NCI-H748 (cell line): ENCODE results near the gene THEMIS.
A peak's percentile ranks its signal among the peaks of the same experiment; 100 is the strongest.
"Not testable (repeated sequence)": the region's sequence is repeated elsewhere in the genome, so short reads cannot be mapped to it uniquely, and the experiment has no call there.

Experiments used
- DNase-seq: peaks from one replicate; lab custom pipeline; 2025; ENCODE audit not compliant: unreplicated experiment; lab: John Stamatoyannopoulos, UW

THEMIS gene, protein sequence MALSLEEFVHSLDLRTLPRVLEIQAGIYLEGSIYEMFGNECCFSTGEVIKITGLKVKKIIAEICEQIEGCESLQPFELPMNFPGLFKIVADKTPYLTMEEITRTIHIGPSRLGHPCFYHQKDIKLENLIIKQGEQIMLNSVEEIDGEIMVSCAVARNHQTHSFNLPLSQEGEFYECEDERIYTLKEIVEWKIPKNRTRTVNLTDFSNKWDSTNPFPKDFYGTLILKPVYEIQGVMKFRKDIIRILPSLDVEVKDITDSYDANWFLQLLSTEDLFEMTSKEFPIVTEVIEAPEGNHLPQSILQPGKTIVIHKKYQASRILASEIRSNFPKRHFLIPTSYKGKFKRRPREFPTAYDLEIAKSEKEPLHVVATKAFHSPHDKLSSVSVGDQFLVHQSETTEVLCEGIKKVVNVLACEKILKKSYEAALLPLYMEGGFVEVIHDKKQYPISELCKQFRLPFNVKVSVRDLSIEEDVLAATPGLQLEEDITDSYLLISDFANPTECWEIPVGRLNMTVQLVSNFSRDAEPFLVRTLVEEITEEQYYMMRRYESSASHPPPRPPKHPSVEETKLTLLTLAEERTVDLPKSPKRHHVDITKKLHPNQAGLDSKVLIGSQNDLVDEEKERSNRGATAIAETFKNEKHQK

DNA sequence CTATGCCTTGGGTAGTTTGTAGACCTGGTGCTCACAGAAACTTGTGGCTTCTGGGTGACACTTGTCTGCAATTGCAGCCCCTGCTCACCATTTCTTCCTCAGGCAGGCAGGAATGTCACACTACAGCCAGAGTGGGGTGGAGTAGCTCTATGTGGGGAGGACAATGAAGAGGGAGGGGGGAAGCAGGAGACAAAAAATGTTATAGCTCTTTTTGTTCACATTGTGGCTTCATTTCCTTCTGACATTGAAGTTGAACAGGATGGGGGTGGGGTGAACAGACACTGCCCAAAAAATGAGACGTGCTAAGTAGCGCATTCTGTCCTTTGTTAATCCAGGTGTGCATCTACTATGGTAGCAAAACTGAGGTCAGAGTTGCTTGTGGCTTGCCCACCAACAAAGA lies at the start of gene THEMIS:
TSS of gene THEMIS (minus strand) at position 124 of the 400 bp plus-strand sequence. CDS start 126 bp downstream, outside the sequence.
- no peak for DNase-seq

DNA sequence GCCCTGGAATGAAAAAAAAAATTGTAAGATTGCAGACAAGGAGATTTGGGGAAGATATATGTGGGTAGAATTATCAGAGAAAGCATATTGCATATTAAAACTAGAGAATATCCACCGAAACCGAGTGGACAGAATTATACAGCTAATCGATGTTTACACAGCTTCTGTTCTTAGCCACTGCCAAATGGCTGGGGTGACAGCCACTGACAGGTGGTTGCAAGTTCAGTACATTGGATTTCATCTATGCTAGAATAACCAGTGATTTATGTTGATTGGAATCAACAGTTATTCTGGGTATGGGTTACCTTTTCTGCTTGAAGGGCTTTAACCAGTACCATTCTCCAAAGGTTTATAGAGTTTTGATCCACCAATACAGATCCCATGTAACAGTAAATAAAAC lies 48.4 kb upstream of the THEMIS start:
- DNase-seq = peak; percentile 38

DNA sequence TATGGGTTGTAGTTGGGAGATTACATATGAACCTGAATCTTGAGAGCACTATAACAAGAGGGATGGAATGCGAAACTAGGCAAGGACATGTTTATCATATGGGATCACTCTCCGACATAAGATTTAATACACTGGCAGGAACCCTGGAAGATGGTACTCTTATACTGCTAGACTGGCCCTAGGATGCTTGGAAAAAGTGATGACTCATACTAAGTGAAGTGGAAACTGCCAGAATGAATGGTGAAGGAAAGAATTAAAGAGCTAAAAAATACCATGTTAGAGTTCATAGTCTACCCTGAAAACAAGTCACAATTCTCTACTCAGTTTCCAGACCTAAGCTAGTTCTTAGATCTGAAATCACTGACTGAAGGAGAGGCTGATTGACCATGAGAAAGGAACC lies 45.5 kb upstream of the THEMIS start:
- DNase-seq = no peak

DNA sequence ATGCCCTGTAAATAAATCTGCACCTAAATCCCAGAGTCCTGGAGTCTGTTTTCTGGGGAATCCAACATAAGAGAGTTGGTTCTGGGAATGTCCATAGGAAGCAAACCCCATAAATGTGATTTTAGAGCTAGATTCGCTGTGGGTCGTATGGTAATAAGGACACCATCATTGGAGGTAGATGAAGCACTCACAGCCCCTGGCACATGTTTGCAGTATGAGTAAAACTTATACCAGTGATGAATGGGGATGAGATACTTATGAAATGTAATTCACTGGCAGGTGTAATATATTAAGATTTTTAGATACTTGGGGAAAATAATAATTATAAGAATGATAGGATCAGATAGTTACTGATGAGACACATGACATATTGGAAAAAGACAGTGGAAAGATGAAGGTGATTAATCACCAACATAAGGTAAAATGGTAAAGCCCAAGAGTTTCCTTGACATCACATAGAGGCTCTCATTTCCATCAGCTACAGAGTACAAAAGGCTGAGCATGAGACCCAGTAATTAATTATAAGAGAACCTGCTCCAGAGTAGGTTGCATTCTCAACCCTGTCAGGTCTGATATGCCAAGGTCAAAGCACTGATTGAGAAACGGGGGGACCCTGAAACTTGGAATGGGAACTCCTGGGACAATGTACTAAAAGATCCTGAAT lies 44.7 kb upstream of the THEMIS start:
- DNase-seq = no peak

DNA sequence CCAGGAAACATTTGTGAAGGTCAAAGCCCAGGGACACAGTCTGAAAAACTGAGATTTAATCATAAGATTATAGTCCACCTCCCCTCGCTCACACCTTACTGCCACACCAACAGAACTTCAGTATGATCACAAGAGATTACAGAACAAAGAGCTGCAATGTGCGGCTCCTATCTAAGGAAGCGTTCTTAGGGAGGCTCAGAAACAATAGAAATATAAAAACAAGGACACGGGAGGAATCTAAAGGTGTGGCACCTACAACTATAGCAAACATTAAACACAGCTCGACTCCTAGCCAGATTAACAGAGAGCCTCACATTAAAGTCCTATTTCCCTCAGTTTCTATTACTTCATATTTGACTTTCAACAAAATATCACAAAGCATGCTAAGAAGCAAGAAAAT lies 40.4 kb upstream of the THEMIS start:
- no peak for DNase-seq

DNA sequence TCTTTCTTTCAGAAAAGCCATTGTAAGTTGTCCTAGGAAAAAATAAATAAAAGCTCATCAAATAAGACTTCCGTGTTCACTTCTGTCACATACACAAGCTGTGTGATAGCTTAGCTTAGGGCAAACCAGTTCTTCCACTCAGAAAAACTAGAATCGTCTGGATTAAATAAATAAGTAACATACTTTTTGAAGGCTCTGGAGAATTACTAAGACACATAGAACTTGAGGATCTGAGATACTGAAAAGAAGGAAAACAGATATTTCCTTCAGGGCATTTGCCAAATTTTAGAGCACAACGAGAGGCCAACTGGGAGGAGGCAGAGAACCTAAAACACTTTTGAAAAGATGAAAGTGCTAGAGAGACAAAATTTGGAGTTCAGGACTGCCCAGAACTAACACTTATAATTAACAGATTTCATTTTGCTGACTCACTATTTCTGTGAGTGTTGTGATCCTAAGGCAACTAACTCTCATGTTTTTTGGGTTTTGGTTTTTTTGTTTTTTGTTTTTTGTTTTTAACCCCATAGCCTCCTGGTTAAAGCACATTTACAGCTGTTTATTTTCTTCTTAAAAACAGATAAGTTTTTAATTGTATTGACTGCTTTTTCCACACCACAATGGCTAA lies 38.7 kb upstream of the THEMIS start:
- peak; percentile 23 for DNase-seq

DNA sequence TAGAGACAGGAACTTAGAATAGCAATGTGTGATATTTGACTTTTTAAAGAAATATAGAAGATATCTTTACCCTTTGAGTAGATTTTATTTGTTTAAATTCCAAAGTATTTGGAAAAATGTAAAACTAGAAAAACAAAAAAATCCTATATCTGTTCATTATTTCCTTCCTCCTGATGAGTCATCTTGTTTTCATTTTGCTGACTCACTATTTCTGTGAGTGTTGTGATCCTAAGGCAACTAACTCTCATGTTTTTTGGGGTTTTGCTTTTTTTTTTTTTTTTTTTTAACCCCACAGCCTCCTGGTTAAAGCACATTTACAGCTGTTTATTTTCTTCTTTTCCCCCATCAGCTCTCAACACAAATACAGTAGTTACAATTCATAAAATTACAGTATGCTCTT lies 37.8 kb upstream of the THEMIS start:
- no peak for DNase-seq

DNA sequence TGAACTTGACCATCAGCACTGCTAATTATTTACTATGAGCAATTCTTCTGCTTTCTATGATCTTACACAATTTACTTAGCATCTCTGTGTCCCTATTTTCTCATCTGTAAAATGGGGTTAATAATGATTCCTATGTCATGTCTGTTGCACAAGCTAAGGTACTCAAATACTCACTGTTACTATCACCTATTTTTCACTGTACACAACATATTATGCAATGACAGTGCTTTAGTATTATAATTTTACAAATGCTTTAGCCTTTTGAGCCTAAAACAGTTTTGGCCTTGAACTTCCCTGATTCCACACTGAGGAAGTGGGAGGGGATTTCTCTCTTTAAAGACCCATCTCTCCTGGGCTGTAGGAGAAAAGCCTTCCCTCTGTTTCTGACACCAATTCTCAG lies 36.9 kb upstream of the THEMIS start:
- DNase-seq = no peak

DNA sequence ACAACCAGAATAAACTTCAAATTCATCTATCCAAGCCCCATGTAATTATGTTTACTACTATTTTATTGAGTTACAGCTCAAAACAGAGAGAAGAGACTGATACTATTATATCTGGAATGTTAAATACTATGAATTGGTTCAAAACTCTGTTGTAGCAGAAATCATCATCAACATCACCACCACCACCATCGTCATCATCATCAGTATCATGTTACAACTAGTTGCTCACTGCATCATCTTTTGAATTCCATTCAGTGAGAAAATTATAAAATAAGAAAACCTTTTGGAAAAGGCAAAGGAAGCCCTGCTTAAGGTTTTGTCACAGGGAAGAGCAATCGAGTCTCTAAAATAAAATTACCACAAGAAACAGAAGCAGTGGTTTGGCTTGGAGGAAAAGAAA lies 36.2 kb upstream of the THEMIS start:
- no peak for DNase-seq

DNA sequence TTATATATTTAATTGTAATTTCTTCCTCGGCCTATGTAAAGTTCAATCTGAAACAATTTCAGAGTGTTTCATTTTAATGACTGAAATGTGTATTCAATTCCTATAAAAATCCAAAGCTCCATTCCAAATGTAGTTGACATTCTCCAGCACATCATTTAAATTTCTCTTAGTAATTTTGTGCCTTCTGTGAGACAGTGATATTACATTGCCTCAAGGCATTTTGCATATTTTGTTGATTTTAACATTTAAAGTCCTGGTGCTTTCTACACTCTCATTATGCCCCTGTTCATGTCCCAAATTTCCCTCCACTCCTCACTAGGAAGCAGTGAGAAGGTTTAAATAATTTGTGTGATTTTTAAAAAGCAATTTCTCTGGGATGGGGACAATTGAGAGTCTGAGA lies 34.1 kb upstream of the THEMIS start:
- no peak for DNase-seq

DNA sequence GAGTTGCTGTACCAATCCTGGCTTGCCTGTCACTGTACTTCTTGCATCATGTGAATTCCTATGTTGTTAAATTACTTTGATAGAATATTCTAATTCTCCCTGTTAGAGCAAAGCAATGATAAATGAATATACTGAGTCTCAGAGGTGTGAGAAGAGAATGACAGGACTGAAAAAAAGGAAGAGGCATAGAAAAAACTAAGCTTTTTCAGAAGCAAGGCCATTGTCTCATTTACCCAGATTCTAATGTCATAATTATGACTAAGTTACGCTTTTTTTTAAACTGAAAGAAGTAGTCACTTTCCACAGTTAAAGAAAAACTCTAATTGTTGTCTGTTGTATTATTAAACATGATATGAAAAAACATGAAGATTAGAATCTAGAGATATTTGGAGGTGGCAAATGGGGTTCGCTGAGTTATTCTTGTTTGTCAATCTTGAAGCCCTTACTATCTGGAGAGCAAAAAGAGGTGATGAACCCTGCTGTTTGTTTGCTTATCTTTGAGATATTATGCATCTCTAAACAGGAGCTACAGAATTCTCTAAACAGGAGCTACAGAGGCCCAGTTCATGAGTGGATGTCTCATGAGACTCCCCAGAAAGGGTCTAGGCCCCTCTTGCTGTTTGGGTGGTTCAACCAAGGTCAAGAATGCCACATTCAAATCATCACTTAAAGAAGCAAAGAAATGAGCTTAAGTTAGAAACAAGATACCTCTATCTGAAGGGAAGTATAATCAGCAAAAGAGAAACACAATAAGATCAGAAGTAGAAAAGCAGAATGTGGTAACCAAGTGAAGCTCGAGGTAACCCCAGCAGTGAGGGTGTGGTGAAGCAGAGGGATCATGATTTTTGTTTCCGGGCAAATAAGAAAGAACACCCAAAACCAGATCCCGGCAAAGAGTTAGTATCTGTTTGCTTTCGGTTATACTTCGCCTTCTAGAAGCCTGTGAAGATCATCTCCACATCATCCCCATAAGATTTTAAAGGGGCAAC lies 33.3 kb upstream of the THEMIS start:
- DNase-seq = no peak

DNA sequence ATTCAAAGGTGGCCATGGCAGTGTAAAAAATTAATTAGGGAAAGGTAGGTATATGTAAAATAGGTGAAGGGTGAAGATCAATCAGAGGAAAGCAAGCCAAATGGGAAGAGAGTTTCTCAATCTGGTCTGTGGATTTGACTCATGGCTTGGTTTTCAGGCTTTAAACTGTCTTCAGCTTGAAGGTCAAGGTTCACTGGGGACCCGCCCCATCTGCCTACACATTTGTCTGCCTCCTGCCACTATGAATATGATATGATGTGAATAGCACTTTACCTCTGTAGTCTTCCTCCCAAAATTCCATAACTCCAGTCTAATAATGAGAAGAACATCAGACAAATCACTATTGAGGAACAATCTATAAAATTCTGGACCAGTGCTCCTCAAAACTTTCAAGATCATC lies 32.3 kb upstream of the THEMIS start:
- no peak for DNase-seq

DNA sequence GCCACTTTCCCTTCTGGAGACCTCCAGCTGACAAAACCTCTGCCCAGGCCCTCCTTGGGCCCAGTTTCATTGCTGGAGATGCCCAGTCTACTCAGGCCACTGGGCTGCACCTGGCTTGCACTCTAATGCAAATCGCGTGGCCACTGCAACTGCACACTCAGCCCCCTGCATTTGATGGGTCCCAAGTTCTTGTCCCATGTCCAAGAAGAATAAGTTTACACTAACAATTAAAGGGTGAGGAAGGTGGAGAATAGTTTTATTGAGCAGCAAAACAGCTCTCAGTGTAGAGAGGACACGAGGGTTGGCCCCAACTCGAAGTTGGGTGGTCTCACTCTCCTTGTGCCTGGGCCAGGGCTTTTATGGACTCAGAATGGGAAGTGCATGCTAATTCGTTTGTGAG lies 31.9 kb upstream of the THEMIS start:
- no peak for DNase-seq

DNA sequence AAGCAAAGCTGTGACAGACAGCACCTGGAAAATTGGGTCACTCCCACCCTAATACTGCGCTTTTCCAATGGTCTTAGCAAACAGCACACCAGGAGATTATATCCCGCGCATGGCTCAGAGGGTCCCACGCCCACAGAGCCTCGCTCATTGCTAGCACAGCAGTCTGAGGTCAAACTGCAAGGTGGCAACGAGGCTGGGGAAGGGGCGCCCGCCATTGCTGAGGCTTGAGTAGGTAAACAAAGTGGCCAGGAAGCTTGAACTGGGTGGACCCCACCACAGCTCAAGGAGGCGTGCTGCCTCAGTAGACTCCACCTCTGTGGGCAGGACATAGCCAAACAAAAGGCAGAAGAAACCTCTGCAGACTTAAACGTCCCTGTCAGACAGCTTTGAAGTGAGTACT lies 25.6 kb upstream of the THEMIS start:
- not testable (repeated sequence) for DNase-seq

DNA sequence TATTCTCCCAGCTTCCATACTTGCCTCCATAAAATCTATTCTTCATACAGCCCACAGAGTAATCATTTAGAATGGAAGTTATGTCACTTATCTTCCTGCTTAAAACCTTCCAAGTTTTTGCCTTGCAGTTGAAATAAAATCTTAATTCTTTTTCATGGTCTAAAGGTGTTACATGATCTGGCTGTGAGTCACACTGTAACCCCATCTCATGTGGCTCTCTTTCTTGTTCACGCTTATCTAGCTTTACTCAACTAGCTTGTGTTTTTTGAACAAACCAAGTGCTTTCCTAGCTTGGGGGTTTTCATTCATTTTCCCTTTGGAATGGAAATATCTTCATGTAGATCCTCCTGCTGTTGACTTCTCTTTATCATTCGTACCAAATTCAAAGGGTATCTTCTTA lies 23.6 kb upstream of the THEMIS start:
- DNase-seq = no peak

DNA sequence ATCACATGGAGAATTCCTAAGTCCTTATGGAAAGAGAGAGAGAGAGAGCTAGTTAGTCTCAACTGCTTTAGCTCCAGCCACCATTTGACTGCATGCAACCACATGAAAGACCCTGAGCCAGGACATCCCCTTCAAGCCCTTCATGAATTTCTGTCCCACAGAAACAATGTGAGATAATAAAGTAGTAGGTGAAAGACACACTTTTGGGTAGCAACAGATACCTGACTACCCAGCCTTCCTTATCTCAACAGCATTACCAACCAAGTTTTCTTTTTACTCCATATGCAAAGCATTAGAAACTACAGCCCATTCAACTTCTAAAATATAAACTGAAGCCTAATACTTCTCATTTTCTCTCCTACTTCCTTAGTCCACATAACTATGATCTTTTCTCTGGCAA lies 23.2 kb upstream of the THEMIS start:
- DNase-seq = no peak

DNA sequence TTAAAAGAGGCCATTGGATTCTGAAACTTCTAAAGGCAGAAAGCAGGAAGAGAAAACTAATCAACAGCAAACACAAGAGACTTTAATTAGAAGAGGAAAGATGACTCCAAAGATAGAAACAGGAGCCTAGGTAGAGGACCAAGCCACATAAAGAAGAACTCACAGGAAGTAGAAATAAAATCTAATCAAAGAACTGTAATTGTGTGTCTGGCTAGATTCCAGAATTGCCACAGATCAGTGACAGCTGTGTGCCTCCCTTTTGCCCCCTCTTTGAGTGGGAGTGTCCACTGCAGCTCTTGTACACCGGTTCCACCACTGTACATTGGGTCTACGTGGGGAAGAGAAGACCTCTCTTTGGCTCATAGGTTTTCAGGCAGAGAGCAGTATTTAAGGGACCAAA lies 22.3 kb upstream of the THEMIS start:
- DNase-seq = peak; percentile 85

DNA sequence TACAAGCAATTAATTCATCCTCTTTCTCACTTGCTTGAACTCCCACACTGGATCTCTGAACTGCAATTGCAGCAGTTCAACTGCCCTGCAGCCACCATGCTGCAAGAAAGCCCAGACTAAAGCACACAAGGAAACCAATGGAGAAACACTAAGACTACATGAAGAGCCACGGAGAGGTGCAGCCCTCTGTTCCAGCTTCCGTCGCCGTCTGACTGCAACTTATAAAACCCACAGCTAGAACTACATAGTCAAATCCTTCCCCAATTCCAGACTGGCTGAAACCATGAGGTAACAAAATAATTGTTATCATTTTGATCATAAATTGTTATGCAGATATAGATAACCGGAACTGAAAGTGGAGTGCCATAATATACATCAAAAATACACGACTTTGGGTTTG lies 21.1 kb upstream of the THEMIS start:
- DNase-seq = no peak

DNA sequence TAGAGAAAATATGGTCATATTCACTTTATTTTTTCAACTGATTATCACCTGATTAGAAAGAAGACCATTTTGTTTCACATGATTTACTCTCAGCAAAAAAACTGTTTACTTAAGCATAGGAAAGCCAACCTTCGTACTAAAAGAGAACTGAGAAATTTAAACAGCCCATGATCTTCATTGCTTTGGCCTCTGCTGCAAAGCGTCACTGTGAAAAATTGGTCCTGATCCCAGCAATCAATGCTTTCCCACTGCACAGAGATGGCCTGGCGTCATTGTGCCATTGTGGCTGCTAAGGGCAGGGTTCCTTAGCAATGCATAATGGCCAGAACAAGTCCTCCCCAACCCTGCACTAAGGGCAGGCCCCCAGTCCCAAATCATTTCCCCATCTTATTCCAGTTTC lies 19.9 kb upstream of the THEMIS start:
- no peak for DNase-seq
